Medulla oblongata (tissue), 1 donor: ENCODE measurements around the gene TRO.

Source experiments
- DNase-seq: peaks from one replicate; pipeline ENCODE4 v3.0.0-alpha.2; 2015; ENCODE audit errors: extremely low spot score

Gene TRO, protein sequence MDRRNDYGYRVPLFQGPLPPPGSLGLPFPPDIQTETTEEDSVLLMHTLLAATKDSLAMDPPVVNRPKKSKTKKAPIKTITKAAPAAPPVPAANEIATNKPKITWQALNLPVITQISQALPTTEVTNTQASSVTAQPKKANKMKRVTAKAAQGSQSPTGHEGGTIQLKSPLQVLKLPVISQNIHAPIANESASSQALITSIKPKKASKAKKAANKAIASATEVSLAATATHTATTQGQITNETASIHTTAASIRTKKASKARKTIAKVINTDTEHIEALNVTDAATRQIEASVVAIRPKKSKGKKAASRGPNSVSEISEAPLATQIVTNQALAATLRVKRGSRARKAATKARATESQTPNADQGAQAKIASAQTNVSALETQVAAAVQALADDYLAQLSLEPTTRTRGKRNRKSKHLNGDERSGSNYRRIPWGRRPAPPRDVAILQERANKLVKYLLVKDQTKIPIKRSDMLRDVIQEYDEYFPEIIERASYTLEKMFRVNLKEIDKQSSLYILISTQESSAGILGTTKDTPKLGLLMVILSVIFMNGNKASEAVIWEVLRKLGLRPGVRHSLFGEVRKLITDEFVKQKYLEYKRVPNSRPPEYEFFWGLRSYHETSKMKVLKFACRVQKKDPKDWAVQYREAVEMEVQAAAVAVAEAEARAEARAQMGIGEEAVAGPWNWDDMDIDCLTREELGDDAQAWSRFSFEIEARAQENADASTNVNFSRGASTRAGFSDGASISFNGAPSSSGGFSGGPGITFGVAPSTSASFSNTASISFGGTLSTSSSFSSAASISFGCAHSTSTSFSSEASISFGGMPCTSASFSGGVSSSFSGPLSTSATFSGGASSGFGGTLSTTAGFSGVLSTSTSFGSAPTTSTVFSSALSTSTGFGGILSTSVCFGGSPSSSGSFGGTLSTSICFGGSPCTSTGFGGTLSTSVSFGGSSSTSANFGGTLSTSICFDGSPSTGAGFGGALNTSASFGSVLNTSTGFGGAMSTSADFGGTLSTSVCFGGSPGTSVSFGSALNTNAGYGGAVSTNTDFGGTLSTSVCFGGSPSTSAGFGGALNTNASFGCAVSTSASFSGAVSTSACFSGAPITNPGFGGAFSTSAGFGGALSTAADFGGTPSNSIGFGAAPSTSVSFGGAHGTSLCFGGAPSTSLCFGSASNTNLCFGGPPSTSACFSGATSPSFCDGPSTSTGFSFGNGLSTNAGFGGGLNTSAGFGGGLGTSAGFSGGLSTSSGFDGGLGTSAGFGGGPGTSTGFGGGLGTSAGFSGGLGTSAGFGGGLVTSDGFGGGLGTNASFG (N-terminal part only)

DNA sequence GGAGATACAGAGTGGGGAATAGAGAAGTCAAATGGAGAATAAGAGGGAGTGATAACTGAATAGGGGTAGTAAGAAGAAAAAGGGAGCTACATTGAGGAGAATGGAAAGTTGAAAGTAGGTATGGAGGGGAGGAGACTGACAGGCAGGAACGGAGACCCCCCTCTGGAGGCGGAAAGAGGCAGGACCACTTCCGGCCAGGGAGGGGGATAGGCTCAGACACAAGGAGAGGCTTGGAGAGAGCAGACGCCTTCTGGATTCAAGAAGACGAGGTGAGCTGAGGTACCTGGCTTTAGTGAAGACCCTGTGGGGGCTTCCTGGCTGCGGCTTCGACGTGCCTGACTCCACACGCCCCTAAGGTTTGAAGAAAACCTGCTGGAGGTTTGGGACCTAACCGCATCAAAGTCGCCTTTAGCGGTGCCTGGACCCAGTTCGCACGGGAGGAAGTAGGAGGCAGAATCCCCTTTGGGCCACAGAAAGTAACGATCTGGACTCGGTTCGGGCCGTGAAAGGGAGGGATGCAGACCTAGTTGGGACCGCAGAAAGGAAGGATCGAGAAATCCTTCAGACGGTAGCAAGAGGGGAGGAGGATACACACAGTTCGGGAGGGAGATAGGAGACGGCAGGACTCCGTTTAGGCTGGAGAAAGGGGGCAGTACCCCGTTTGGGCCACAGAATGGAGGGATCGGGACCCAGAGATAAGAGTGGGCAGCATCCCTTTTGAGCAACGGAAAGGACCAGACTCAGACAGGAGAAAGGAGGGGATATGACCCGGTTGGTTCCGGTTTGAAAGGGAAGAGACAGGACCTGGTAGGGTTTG is at the start of gene TRO:
Gene TRO (plus strand): TSS at position 215 of the 817 bp plus-strand sequence. CDS start 1,423 bp downstream, outside the sequence.
- DNase-seq = peak; percentile 2

- DNase-seq = no peak
Measured at GRCh38 chrX:54885740-54886139, 34.9 kb upstream of the TRO start.

GRCh38 chrX:54891573-54891972 is 29.1 kb upstream of the TRO start:
- peak; percentile 64 for DNase-seq

- DNase-seq = no peak
Measured at GRCh38 chrX:54894159-54894558, 26.5 kb upstream of the TRO start.

GRCh38 chrX:54909941-54910340 is 10.7 kb upstream of the TRO start:
- no peak for DNase-seq

GRCh38 chrX:54921427-54922021 is 900 bp downstream of the TRO start:
- DNase-seq = peak; percentile 76

DNA sequence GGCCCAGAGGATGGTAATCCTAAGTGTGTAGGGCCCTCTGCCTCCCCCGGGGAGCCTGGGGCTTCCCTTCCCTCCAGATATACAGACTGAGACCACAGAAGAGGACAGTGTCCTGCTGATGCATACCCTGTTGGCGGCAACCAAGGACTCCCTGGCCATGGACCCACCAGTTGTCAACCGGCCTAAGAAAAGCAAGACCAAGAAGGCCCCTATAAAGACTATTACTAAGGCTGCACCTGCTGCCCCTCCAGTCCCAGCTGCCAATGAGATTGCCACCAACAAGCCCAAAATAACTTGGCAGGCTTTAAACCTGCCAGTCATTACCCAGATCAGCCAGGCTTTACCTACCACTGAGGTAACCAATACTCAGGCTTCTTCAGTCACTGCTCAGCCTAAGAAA is 1.9 kb downstream of the TRO start:
- no peak for DNase-seq

DNA sequence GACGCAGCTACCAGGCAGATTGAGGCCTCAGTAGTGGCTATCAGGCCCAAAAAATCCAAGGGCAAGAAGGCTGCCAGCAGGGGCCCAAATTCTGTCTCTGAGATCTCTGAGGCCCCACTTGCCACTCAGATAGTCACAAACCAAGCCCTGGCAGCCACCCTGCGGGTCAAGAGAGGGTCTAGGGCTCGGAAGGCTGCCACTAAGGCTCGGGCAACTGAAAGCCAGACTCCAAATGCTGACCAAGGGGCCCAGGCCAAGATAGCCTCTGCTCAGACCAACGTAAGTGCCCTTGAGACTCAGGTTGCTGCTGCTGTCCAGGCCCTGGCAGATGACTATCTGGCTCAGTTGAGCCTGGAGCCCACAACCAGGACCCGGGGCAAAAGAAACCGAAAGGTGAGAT is 2.8 kb downstream of the TRO start:
- no peak for DNase-seq

DNA sequence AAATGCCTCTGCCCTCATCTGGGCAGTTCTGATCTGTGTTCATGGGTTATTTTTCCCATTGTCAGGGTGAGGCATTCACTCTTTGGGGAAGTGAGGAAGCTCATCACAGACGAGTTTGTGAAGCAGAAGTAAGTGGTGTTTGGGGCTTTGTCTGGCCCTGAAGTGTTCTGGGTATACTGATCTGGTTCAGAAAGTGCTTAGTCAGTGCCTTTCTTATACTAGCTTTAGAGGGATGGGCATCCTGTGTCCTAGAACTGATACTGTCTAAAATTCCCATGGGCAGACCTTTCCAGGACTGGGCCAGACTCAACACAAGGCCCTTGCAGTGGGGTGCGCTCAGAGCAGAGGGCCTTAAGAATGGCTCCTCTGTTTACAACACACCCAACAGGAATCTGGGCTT is 6.4 kb downstream of the TRO start:
- peak; percentile 27 for DNase-seq

DNA sequence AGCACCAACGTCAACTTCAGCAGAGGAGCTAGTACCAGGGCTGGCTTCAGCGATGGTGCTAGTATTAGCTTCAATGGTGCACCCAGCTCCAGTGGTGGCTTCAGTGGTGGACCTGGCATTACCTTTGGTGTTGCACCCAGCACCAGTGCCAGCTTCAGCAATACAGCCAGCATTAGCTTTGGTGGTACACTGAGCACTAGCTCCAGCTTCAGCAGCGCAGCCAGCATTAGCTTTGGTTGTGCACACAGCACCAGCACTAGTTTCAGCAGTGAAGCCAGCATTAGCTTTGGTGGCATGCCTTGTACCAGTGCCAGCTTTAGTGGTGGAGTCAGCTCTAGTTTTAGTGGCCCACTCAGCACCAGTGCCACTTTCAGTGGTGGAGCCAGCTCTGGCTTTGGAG is 8.3 kb downstream of the TRO start:
- DNase-seq = no peak

- DNase-seq = no peak
Measured at GRCh38 chrX:54930291-54931049, 9.8 kb downstream of the TRO start.

- DNase-seq = no peak
Measured at GRCh38 chrX:54931107-54931506, 10.5 kb downstream of the TRO start.

DNA sequence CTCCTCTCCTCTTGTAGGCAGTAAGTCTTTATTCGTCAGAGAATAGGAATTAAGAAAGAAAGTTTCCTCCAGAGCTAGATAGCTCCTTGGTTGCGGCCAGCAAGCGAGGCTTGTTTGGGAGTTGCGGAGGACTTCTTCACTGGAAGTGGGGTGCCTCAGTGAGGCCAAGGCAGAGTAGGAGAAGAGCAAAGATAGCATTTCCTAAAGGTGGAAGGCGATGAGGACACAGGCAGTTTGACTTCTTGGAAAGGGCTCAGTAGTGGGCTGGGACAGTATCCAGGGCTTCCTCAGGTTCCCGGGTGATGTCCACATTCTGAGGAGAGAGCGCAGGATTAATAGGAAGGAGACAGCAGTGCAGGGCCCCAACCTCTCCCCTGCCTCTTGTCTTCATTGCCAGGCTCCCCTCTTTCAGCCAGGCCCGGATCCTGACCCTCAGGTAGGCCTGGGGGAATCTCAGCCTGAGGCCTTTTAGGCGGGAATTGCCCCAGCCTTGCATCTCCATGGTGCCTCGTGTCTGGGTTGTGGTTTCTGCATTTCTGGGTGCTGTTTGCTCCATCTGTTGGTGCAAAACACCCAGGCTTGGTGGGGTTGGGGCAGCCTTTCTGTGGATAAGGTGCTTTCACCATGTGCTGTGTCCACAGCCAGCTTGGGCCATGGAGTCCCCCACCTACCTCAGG is 12.7 kb downstream of the TRO start:
- no peak for DNase-seq

GRCh38 chrX:54934058-54934457 is 13.4 kb downstream of the TRO start:
- no peak for DNase-seq

DNA sequence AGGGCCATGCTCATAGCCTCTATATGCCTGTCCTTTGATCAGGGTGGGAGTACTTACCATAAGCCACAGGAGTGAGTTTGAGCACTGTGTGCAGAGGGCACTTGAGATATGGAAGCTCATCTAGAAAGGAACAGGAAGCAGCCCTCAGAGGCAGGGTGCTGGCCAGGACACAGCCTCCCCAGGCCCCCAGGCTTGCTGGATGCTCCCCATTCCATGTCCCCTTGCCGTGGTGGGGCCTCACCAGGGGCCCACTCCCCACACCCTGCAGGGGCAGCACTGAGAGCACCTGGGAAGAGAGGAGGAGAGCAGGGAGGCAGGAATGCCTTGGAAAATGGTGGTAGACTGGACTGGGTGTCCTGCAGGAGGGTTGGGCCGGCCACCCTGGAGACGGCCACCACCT is 14.3 kb downstream of the TRO start:
- DNase-seq = no peak

DNA sequence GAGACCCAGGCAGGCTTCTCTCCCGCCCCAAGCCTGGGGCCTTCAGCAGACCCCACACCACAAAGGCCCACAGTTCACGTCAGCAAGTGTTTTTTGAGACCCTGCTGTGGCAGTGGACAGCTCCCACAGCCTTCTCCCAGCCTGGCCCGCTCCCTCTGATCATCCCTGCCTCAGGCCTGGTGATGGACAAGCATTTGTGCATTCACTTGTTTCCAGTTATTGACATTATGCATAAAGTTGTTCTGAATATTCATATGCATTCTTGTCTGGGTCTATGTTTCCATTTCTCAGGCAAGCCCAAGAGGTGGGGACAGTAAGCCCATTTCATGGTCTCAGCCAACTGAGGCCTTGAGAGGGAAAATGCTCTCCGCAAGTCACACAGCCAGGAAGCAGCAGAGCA is 14.7 kb downstream of the TRO start:
- DNase-seq = no peak

- no peak for DNase-seq
Measured at GRCh38 chrX:54937416-54937815, 16.8 kb downstream of the TRO start.

GRCh38 chrX:54944816-54945215 is 24.2 kb downstream of the TRO start:
- DNase-seq = no peak

- no peak for DNase-seq
Measured at GRCh38 chrX:54945224-54945623, 24.6 kb downstream of the TRO start.
